GM12801 (cell line): ENCODE results near the gene CASP10.

Experiments used
- CTCF ChIP-seq: IDR thresholded peaks from one replicate; pipeline ENCODE4 v1.5.1; 2011; ENCODE audit warnings: control low read depth; ENCODE audit not compliant: insufficient read length; ENCODE audit errors: extremely low read depth

Gene CASP10

GRCh38 chr2:201257381-201257955 is 74.5 kb downstream of the CASP10 start:
- TF ChIP-seq CTCF: no peak

- no peak for TF ChIP-seq CTCF
These were observed 75.2 kb downstream of the CASP10 start for GRCh38 chr2:201257956-201258665.

GRCh38 chr2:201258666-201259615 is 76.0 kb downstream of the CASP10 start:
- no peak for TF ChIP-seq CTCF

GRCh38 chr2:201260302-201260800 is 77.4 kb downstream of the CASP10 start, which contains the start of gene CASP8:
Gene CASP8 (plus strand): TSS chr2:201260536. CDS start chr2:201266487, 5,951 bp downstream.
- no peak for TF ChIP-seq CTCF

GRCh38 chr2:201261471-201261870 is 78.5 kb downstream of the CASP10 start:
- TF ChIP-seq CTCF: no peak

- TF ChIP-seq CTCF: no peak
These were observed 79.0 kb downstream of the CASP10 start for GRCh38 chr2:201261906-201262305.

- no peak for TF ChIP-seq CTCF
These were observed 79.8 kb downstream of the CASP10 start for GRCh38 chr2:201262718-201263117.
